ENCODE data around the gene PLXNA4. TPM values are rescaled to one million over a fixed set of nuclear protein-coding genes. Genes with fewer than 3 reads are reported as not detected.

The PLXNA4 gene
- polyA plus RNA-seq, 1 donor from 2014 or later: not detected

- Mint-ChIP-seq H3K27me3 (peaks cover 6% of the 10 kb centered on the region), H3K36me3 (no peaks in the 10 kb centered on the region), H3K27ac (no peak overlapping the region), H3K4me1 (peaks cover 0 to 1% (median 0%) of the 10 kb centered on the region in 3 donors), H3K4me3 (no peak overlapping the region), H3K9me3 (no peaks in the 10 kb centered on the region)
Observed at GRCh38 chr7:132137681-132138080, 438.6 kb downstream of the PLXNA4 start.

DNA sequence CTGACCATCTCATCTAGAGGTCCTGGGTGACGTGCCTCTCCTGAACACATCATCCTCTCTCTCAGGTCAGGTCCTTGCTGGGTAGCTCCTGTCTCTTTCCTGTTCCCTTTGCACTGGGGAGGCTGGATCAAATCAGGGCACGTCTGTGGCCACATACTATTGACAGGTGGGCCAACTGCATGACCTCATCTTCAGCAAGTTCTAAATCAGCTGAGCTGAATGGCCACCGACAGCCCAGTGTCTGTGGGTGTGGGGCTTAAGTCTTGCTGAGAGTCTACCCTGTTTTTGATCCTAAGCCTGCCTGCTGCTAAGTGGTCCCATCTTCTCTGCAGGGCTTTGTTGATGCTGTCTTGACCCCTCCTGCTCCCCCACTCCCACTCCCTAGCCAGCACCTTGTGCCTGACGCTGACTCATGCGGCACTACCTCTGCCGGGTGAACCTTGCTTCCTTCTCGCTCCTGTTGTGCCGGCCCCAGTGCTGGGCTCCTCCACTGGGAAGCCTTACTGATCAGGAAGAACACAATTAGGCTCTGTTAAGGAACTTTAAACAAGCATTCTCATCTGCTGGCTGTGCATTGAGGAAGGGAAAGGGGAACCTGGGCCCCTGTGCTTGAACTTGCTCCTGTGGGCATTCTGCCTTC, 440.4 kb downstream of the PLXNA4 start:
- H3K36me3 Mint-ChIP-seq: no peaks in the 10 kb centered on the region
- no peak overlapping the region for H3K27ac Mint-ChIP-seq
- peaks cover 4% of the 10 kb centered on the region for H3K27me3 Mint-ChIP-seq
- no peak overlapping the region for H3K4me3 Mint-ChIP-seq
- H3K9me3 Mint-ChIP-seq: no peaks in the 10 kb centered on the region
- peaks cover 0 to 1% (median 0%) of the 10 kb centered on the region in 3 donors for H3K4me1 Mint-ChIP-seq

DNA sequence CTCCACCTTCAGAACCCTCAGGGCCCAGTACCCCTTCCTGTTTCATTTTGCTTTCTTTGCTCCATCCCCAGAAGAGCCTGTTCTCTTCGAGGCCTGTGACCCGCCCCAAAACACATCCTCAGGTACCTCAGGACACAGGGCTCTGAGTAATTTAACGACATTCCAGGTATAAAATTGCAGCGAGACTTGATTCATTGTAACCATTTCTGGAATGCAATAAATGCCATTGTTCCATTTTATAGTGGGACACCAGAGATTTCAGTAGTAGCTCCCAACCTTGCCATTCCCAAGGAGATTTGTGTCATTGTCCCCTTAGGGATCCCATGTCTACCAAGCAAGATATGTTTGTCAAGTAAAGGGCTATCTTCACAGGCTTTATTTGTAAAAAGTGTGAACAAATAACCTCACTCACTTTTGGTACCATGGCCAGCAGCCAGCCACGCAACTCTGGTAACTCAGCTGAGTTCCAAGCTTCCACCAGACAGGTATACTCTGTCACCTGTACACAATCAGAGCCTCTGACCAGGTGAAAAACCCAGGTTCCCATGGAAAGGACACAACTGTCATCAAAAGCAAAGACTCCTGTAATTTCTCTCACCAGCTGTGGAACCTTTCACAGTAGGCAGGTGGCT, 441.3 kb downstream of the PLXNA4 start:
- peak overlapping the region in 1 of 4 donors; percentile 21 for H3K4me3 Mint-ChIP-seq
- no peaks in the 10 kb centered on the region for H3K9me3 Mint-ChIP-seq
- peaks cover 0 to 1% (median 0%) of the 10 kb centered on the region in 3 donors for H3K4me1 Mint-ChIP-seq
- no peak overlapping the region for H3K27ac Mint-ChIP-seq
- peaks cover 1% of the 10 kb centered on the region for H3K36me3 Mint-ChIP-seq
- peaks cover 4% of the 10 kb centered on the region for H3K27me3 Mint-ChIP-seq

DNA sequence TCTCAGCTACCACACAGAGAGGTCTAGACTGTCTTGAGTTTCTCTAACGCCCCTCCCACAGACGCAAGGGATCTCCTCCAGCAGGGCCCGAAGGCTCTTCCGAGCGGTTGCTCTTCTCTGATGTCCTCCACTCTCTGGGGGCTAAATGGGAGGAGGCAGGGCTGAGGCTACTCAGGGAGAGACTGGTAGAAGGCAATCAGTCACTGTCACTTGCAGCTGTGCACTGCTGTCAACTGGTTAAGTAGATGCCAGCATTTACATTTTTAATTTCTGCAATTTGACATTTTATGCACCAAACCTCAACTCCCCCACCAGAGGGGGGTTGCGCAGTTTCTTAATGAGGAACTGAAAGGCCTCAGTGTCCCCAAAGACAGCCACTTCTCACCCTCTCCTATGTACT, 442.8 kb downstream of the PLXNA4 start:
- Mint-ChIP-seq H3K27me3 (peaks cover 2% of the 10 kb centered on the region), H3K4me1 (peaks cover 0 to 1% (median 1%) of the 10 kb centered on the region in 3 donors), H3K27ac (no peak overlapping the region), H3K36me3 (peaks cover 3% of the 10 kb centered on the region), H3K4me3 (no peak overlapping the region), H3K9me3 (no peaks in the 10 kb centered on the region)

GRCh38 chr7:132131196-132131595, 445.1 kb downstream of the PLXNA4 start:
- Mint-ChIP-seq H3K4me1 (peaks cover 0 to 1% (median 1%) of the 10 kb centered on the region in 3 donors), H3K4me3 (no peak overlapping the region), H3K9me3 (no peaks in the 10 kb centered on the region), H3K27me3 (peaks cover 2% of the 10 kb centered on the region), H3K36me3 (peaks cover 3% of the 10 kb centered on the region), H3K27ac (no peak overlapping the region)

DNA sequence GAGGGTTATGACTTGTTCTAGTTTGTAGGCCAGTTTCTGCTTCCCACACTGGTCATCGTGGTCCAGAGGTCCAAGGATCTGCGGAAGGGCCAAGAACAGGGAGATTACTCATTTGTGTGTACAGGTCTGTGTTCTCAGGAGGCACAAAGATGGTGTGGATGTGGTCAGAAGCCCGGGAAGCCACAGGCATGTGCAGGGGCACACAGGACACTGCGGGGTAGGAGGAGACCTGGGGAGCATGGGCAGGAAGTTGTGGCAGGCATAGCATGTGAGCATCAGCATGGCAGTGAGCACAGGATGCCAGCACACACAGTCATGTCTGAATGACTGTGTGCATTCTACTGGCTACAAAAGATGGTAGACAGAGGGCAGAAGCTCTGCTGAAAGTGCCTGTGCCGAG, 445.8 kb downstream of the PLXNA4 start:
- Mint-ChIP-seq H3K4me3 (no peak overlapping the region), H3K36me3 (peaks cover 3% of the 10 kb centered on the region), H3K27ac (no peak overlapping the region), H3K27me3 (peaks cover 2% of the 10 kb centered on the region), H3K9me3 (no peaks in the 10 kb centered on the region), H3K4me1 (peaks cover 0 to 1% (median 1%) of the 10 kb centered on the region in 3 donors)

DNA sequence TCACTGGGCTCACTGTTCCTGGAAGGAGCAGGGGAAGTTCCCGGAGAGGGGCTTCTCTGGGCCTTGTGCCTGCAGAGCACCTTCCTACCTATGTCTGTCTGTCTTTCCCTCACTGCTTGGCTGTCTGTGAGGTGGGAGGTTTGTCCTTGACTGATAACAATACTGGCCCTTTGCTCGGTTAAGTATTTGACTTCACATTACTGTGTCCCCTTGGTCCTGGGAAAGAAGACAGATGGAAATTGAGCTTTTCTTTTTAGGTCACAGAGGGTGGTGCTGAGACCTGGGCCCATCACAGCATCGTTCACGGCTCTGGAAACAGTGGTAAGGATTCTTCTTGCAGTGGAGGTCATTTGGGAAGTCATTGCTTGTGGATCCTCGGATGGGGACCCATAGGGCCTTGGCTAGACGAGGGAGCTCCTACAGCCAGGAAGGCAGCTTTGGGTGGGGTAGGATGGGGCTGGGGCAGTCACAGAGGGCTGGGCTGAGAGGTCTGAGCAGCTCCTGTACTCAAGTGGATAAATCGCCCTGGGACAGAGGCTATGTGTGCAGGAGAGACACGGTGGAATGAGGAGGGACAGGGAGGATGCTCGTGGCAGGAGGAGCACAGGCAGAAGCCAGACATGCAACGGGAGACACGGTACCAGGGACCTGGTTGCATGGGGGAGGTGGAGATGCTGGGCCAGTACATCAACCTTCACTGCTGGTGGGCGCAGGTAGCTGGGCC, 450.2 kb downstream of the PLXNA4 start:
- Mint-ChIP-seq H3K36me3 (peaks cover 3% of the 10 kb centered on the region), H3K4me1 (peaks cover 0 to 1% (median 0%) of the 10 kb centered on the region in 3 donors), H3K9me3 (no peaks in the 10 kb centered on the region), H3K4me3 (peak overlapping the region in 1 of 4 donors; percentile 39), H3K27me3 (peaks cover 2% of the 10 kb centered on the region), H3K27ac (no peak overlapping the region)

DNA sequence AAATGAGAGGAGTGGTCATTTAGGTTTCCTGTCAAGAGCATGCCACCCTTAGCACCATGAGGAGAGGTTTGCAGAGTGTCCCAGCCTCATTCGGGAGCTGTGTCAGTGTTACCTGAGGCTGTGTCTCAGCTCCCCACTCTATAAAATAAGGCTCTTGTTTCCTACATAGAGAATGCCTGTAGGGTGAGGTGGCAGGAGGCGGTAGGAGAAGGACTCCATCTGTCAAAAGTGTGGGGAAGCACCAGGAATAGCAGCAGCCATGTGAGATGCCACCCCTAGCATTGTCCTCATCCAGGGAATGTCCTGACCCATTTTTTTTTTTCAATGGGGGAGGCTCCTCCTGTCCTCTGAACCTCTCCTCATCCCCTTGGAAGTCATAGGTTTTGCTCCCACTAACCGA, 451.2 kb downstream of the PLXNA4 start:
- peaks cover 2% of the 10 kb centered on the region for H3K27me3 Mint-ChIP-seq
- H3K36me3 Mint-ChIP-seq: peaks cover 3% of the 10 kb centered on the region
- no peaks in the 10 kb centered on the region for H3K9me3 Mint-ChIP-seq

DNA sequence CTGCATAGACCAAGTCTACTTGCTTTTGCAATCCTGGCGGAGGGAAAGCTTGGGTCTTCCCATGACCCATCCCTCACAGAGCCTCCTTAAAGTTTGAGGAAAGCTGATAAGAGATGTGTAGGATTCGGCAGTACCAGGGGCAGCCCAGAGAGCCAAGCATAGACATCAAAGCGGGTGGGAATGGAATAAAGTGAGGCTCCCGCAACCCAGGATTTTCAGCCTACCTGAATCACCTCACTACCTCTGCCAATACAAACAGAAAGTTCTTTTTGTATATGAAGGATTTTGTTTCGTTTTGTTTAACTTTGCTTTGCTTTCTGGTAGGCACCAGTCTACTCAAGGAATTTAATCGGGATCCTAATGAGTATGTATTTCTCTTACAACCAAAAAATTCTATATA, 451.7 kb downstream of the PLXNA4 start:
- Mint-ChIP-seq H3K4me1 (peaks cover 0 to 1% (median 0%) of the 10 kb centered on the region in 3 donors), H3K27me3 (peaks cover 2% of the 10 kb centered on the region)

More for the DNA sequence above, 451.2 kb downstream of the PLXNA4 start:
- H3K4me1 Mint-ChIP-seq: peaks cover 0 to 1% (median 0%) of the 10 kb centered on the region in 3 donors
- no peak overlapping the region for H3K27ac Mint-ChIP-seq
- no peak overlapping the region for H3K4me3 Mint-ChIP-seq

DNA sequence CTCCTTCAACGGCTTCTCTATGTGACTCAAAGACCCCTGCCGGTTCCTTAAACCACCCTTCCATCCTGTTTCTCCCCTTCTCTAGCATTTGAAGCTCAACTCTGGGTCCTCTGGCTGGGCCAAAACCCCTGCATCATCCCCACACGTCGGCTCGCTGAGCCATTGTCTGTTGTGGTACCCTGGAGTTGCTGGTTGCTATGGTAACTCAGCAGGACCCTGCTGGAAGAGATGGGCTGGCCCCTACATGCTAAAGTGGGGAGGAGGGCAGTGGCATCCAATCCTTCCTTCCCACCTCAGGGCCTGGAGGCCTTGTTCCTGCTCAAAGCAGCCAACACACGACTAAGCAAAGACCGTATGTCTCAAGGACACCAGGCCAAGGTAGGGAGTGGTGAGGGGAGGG, 452.5 kb downstream of the PLXNA4 start:
- no peak overlapping the region for H3K27ac Mint-ChIP-seq
- H3K4me3 Mint-ChIP-seq: no peak overlapping the region
- H3K9me3 Mint-ChIP-seq: no peaks in the 10 kb centered on the region
- peaks cover 3% of the 10 kb centered on the region for H3K27me3 Mint-ChIP-seq
- H3K4me1 Mint-ChIP-seq: no peaks in the 10 kb centered on the region
- no peaks in the 10 kb centered on the region for H3K36me3 Mint-ChIP-seq

More for the DNA sequence above, 451.7 kb downstream of the PLXNA4 start:
- Mint-ChIP-seq H3K27ac (no peak overlapping the region), H3K9me3 (no peaks in the 10 kb centered on the region), H3K4me3 (no peak overlapping the region), H3K36me3 (peaks cover 2% of the 10 kb centered on the region)

- H3K4me3 Mint-ChIP-seq: no peak overlapping the region
Observed at GRCh38 chr7:132122901-132123300, 453.4 kb downstream of the PLXNA4 start.

GRCh38 chr7:132121987-132122386, 454.3 kb downstream of the PLXNA4 start:
- no peak overlapping the region for H3K4me3 Mint-ChIP-seq
- no peaks in the 10 kb centered on the region for H3K4me1 Mint-ChIP-seq
- no peaks in the 10 kb centered on the region for H3K9me3 Mint-ChIP-seq
- H3K36me3 Mint-ChIP-seq: no peaks in the 10 kb centered on the region
- H3K27ac Mint-ChIP-seq: no peak overlapping the region
- H3K27me3 Mint-ChIP-seq: peaks cover 4% of the 10 kb centered on the region

More at GRCh38 chr7:132122901-132123300, 453.4 kb downstream of the PLXNA4 start:
- no peak overlapping the region for H3K27ac Mint-ChIP-seq
- H3K9me3 Mint-ChIP-seq: no peaks in the 10 kb centered on the region
- H3K36me3 Mint-ChIP-seq: no peaks in the 10 kb centered on the region
- H3K4me1 Mint-ChIP-seq: no peaks in the 10 kb centered on the region
- H3K27me3 Mint-ChIP-seq: peaks cover 4% of the 10 kb centered on the region

DNA sequence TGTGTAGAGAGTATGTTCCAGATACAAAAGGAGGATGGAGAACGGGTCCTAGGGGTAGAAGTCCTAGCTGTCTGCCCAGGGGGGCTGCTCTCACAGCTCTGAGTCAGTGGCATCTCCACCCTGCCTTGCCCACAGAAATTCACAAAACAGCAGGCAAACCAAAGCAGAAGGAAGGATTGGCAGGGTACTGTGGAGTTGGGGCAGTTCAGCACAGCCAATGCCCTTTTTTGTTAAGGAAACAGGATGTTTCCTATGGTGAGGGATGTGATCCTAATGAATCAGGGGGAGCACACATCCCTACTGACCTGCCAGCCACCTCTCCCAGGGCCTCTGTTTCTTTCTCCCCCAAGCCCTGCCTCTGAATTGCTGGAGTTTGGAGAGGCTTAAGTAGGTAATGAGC, 457.6 kb downstream of the PLXNA4 start:
- H3K36me3 Mint-ChIP-seq: no peaks in the 10 kb centered on the region
- H3K4me3 Mint-ChIP-seq: no peak overlapping the region
- H3K9me3 Mint-ChIP-seq: no peaks in the 10 kb centered on the region
- H3K27me3 Mint-ChIP-seq: peaks cover 4% of the 10 kb centered on the region
- no peak overlapping the region for H3K27ac Mint-ChIP-seq
- no peaks in the 10 kb centered on the region for H3K4me1 Mint-ChIP-seq

DNA sequence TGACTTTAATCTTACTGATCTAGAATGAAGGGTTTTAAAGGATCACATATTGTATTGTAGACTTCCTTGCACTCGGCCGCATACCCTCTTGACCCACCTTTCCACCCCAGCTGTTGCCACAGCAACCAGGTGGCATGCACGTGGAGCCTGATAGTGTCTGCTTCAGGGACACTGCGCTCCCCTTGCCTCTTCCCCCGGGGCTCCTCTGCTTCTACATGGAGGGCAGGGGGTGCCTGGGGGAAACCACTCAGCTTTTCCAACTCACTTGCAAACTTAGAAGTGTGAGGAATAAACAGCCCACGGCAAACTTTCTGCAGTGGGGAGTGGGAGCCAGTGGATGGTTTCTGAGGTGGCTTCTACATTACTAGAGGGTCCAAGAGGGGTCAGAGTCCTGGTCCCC, 458.6 kb downstream of the PLXNA4 start:
- no peaks in the 10 kb centered on the region for H3K4me1 Mint-ChIP-seq
- peaks cover 0 to 3% (median 0%) of the 10 kb centered on the region in 3 donors for H3K9me3 Mint-ChIP-seq
- H3K27me3 Mint-ChIP-seq: peaks cover 4% of the 10 kb centered on the region
- H3K4me3 Mint-ChIP-seq: no peak overlapping the region
- H3K27ac Mint-ChIP-seq: no peak overlapping the region
- H3K36me3 Mint-ChIP-seq: no peaks in the 10 kb centered on the region

DNA sequence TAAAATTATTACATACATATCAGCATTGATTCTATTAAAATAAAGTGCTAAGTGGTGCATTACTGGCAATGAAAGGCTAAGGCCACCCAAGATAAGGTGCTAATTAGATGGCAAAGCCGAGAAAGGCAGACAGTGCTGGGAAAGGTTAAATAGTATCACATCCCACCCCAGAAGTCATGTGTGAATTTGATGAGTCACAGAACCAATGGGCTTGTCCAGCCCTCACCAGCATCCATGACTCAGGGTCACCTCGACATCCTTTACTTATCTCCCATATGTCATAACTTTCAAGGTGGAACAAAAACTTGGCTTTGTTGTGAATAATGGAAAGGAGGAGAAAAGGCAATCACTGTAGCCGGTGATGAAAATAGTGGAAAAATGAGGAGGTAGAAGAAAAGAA, 459.1 kb downstream of the PLXNA4 start:
- Mint-ChIP-seq H3K27me3 (peaks cover 4% of the 10 kb centered on the region), H3K9me3 (peaks cover 0 to 3% (median 0%) of the 10 kb centered on the region in 3 donors), H3K4me3 (no peak overlapping the region), H3K36me3 (no peaks in the 10 kb centered on the region), H3K27ac (no peak overlapping the region), H3K4me1 (no peaks in the 10 kb centered on the region)

All from IgD-negative memory B cell (primary cell).